K562 (cell line): ENCODE results near the gene PMP22. TPM values are rescaled to one million over a fixed set of nuclear protein-coding genes. Genes with fewer than 3 reads are reported as not detected.

Source experiments
- ATAC-seq: fragments of 200-7000 bp; cut with Tn5 transposase; 3 replicates; pipeline ENCODE4 v1.9.1; 2020; ENCODE audit warnings: moderate library complexity
- BruUV-seq: library from RNA; stranded (reverse); fragments of 400-500 nt; replicated peaks from 2 replicates; lab custom pipeline; 2021; lab: Mats Ljungman, UMichigan
- CTCF ChIA-PET: fragments of 300-600 bp; formaldehyde crosslinking; extraction: SDS; loops from one replicate; lab custom pipeline; 2021; ENCODE audit warnings: low intra/inter-chr PET ratio; lab: Yijun Ruan, JAX
- POLR2A ChIA-PET: fragments of 300-600, 350-650 bp; sonication (Branson Sonifier 250); formaldehyde crosslinking; extraction: SDS; loops from one replicate; lab custom pipeline; 2021; ENCODE audit warnings: antibody characterized with exemption, inconsistent platforms; lab: Yijun Ruan, JAX
- DNase-seq, 4 experiments: peaks; one replicate each; pipeline versions ENCODE4 v3.0.0 to v3.0.0-alpha.2; 2011 to 2018; ENCODE audit warnings: low spot score in 3 of 4, mixed read lengths in 3 of 4; ENCODE audit errors: extremely low read depth in 1 of 4
- FAIRE-seq: peaks from 2 replicates; lab custom pipeline; 2011; peaks lifted over from hg19 to GRCh38; lab: Jason Lieb, UNC
- H2AFZ ChIP-seq: 2 replicates; pipeline ENCODE4 v1.6.0; 2011; ENCODE audit warnings: low read depth, low read length, control low read depth, inconsistent platforms
- H3K27ac ChIP-seq: fragments of 200-600 bp; 3 replicates; pipeline ENCODE4 v1.8.0; 2011; ENCODE audit warnings: low read depth, mild to moderate bottlenecking, control low read depth, inconsistent platforms, low read length, moderate library complexity, mixed read lengths; ENCODE audit errors: extremely low read depth
- H3K27me3 ChIP-seq, 2 experiments: fragments of 300-600 bp in 1 of 2; 2 replicates in 1 of 2; 3 replicates in 1 of 2; pipeline versions ENCODE4 v1.6.0 to v1.8.0; 2011; ENCODE audit warnings: inconsistent platforms in 2 of 2, low read length in 2 of 2, mild to moderate bottlenecking in 1 of 2, mixed read lengths in 1 of 2, moderate library complexity in 1 of 2; ENCODE audit not compliant: control insufficient read depth in 2 of 2, insufficient read depth in 2 of 2
- H3K36me3 ChIP-seq: fragments of 300-600 bp; 3 replicates; pipeline ENCODE4 v1.8.0; 2011; ENCODE audit warnings: mild to moderate bottlenecking, low read length, inconsistent platforms; ENCODE audit not compliant: control insufficient read depth, insufficient read depth
- H3K4me1 ChIP-seq, 2 experiments: fragments of 200-600 bp in 1 of 2; replicated peaks in 1 of 2; 2 replicates in 1 of 2; 3 replicates in 1 of 2; pipeline versions ENCODE4 v1.5.1 to v1.8.0; 2011; ENCODE audit warnings: inconsistent platforms in 2 of 2, low read length in 2 of 2, mild to moderate bottlenecking in 1 of 2, mixed read lengths in 1 of 2, moderate library complexity in 1 of 2; ENCODE audit not compliant: control insufficient read depth in 2 of 2, insufficient read depth in 2 of 2
- H3K4me2 ChIP-seq: 2 replicates; pipeline ENCODE4 v1.6.1; 2011; ENCODE audit warnings: low read length, control low read depth, inconsistent platforms, mixed read lengths; ENCODE audit not compliant: insufficient read depth
- H3K4me3 ChIP-seq: fragments of 200-600 bp; sonication (generic), shearing (Covaris generic); 2 replicates; pipeline ENCODE4 v1.5.1; 2016; ENCODE audit warnings: control low read depth, inconsistent platforms
- H3K79me2 ChIP-seq: fragments of 200-600 bp; 3 replicates; pipeline ENCODE4 v1.8.0; 2011; ENCODE audit warnings: low read length, inconsistent platforms; ENCODE audit not compliant: control insufficient read depth, insufficient read depth
- H3K9ac ChIP-seq, 2 experiments: 2 replicates each; pipeline versions ENCODE4 v1.6.0 to v1.6.1; 2011; ENCODE audit warnings: low read depth in 2 of 2, low read length in 2 of 2, control low read depth in 1 of 2, inconsistent platforms in 1 of 2, mild to moderate bottlenecking in 1 of 2, mixed read lengths in 1 of 2; ENCODE audit not compliant: insufficient read depth in 1 of 2
- H3K9me1 ChIP-seq: one replicate; pipeline ENCODE4 v1.6.0; 2011; ENCODE audit warnings: inconsistent platforms, mild to moderate bottlenecking, low read length, moderate library complexity; ENCODE audit not compliant: control insufficient read depth, insufficient read depth
- H3K9me3 ChIP-seq: replicated peaks from 2 replicates; pipeline ENCODE4 v1.5.1; 2011; ENCODE audit warnings: low read depth, low read length, inconsistent platforms; ENCODE audit not compliant: control insufficient read depth, insufficient read depth
- H4K20me1 ChIP-seq: replicated peaks from 2 replicates; pipeline ENCODE4 v1.6.1; 2011; ENCODE audit warnings: low read length, inconsistent platforms, mixed read lengths; ENCODE audit not compliant: control insufficient read depth, insufficient read depth
- CC2D1A ChIP-seq: fragments of 450-650 bp; IDR thresholded peaks from 2 replicates; pipeline ENCODE4 v1.6.1; 2017; ENCODE audit warnings: mild to moderate bottlenecking
- CREB3L1 ChIP-seq: fragments of 450-650 bp; IDR thresholded peaks from 2 replicates; pipeline ENCODE4 v1.6.1; 2014; ENCODE audit warnings: low read depth, mild to moderate bottlenecking, moderate library complexity, borderline replicate concordance
- CREM ChIP-seq: IDR thresholded peaks from 2 replicates; pipeline ENCODE4 v1.6.1; 2014; ENCODE audit warnings: antibody characterized with exemption, low read depth
- EHMT2 ChIP-seq: fragments of 450-650 bp; IDR thresholded peaks from 2 replicates; pipeline ENCODE4 v1.6.1; 2018; ENCODE audit warnings: antibody characterized with exemption
- ESRRA ChIP-seq: fragments of 450-650 bp; IDR thresholded peaks from 2 replicates; pipeline ENCODE4 v1.6.1; 2014; ENCODE audit warnings: low read depth, mild to moderate bottlenecking, moderate library complexity, borderline replicate concordance
- FOXK2 ChIP-seq, 2 experiments: fragments of 450-650 bp; IDR thresholded peaks in 1 of 2; conservative IDR thresholded peaks in 1 of 2; 2 replicates each; pipeline ENCODE4 v1.6.1; 2016; ENCODE audit warnings: low read depth in 2 of 2, mild to moderate bottlenecking in 1 of 2
- FOXM1 ChIP-seq, 2 experiments: fragments of 450-650 bp in 1 of 2; sonication (generic) in 1 of 2; formaldehyde crosslinking in 1 of 2; IDR thresholded peaks; 2 replicates each; pipeline versions ENCODE4 v1.6.1 to v1.9.0; 2017 to 2022; ENCODE audit warnings: low read depth in 2 of 2, mild to moderate bottlenecking in 2 of 2, missing genetic modification reagents in 1 of 2, moderate library complexity in 1 of 2
- PATZ1 ChIP-seq: fragments of 250-450 bp; sonication (Bioruptor Pico); IDR thresholded peaks from 2 replicates; pipeline ENCODE4 v1.5.0; 2020; ENCODE audit warnings: mild to moderate bottlenecking, borderline replicate concordance
- PRPF4 ChIP-seq: fragments of 200-400 bp; formaldehyde crosslinking; IDR thresholded peaks from one replicate; pipeline ENCODE4 v1.6.1; 2017; ENCODE audit warnings: low read length, low read depth, mild to moderate bottlenecking; ENCODE audit not compliant: insufficient read depth, poor library complexity, severe bottlenecking
- RERE ChIP-seq: sonication (generic); formaldehyde crosslinking; IDR thresholded peaks from 2 replicates; pipeline ENCODE4 v1.8.0; 2023; ENCODE audit warnings: missing genetic modification reagents, mild to moderate bottlenecking, borderline replicate concordance
- WGBS: fragments of 100-300 bp; shearing (Covaris generic); methylation state at CpG from one replicate; pipeline ENCODE4 v1.1.6; 2016; ENCODE audit warnings: low coverage, mixed read lengths; ENCODE audit not compliant: insufficient coverage; ENCODE audit errors: missing lambda C conversion rate; 5-methylcytosine and 5-hydroxymethylcytosine counted together
- in situ Hi-C: fragments of 300-500 bp; cut with MboI; formaldehyde crosslinking; loops from 4 replicates; pipeline ENCODE4 v1.15.0; 2018; ENCODE audit warnings: inconsistent platforms, mixed read lengths
- intact Hi-C: fragments of 100-400 bp; cut with micrococcal nuclease; formaldehyde crosslinking; loops from 2 replicates; pipeline ENCODE4 v1.14.2; 2022
- polyA plus RNA-seq, 8 experiments: library from polyadenylated mRNA; depleted of rRNA in 4 of 8; stranded (reverse) in 5 of 8; unstranded in 3 of 8; fragments of >200 nt; fragmentation: Nextera tagmentation in 2 of 8; fragmentation: Illumina TruSeq in 1 of 8; extraction: Ambion mirVana in 2 of 8; extraction: Trizol in 1 of 8; gene quantifications; 2 replicates each; pipeline versions ENCODE4 v1.2.1 to v1.2.3, GENCODE V29; 2011 to 2014; ENCODE audit warnings: inconsistent platforms in 1 of 8, missing spikeins in 1 of 8
- total RNA-seq, 7 experiments: library from RNA; depleted of rRNA in 6 of 7; stranded (reverse); fragments of >200 nt in 6 of 7; fragmentation: Illumina TruSeq in 2 of 7; extraction: Trizol in 2 of 7; gene quantifications; 2 replicates each; pipeline versions ENCODE4 v1.2.1 to v1.2.3, GENCODE V29; 2011 to 2021; ENCODE audit warnings: low replicate concordance in 1 of 7

The PMP22 gene
- total and polyA plus RNA-seq, 9 of the 15 experiments (the other 6 are each of a cell fraction or from before 2014, with no cell fraction given), result 12.6 to 62.3 (median 25.8) TPM

- TF ChIP-seq RERE (CRISPR knock-in tag) (no peak), ESRRA (peak; percentile 16; the same call in 1 of the 2 replicates)
Measured at GRCh38 chr17:15278924-15279477, 13.9 kb upstream of the PMP22 start (continued).

- in situ Hi-C loops (no loop called here), intact Hi-C loops (no loop called here)
- ATAC-seq (no peak), FAIRE-seq (no peak), DNase-seq (no peak)
- Histone ChIP-seq H3K27me3 (no peaks in the 10 kb centered on the region), H3K9me1 (no peaks in the 10 kb centered on the region), H3K36me3 (no peaks in the 10 kb centered on the region), H3K4me1 (no peaks in the 10 kb centered on the region), H3K4me3 (no peak overlapping the region), H3K79me2 (no peaks in the 10 kb centered on the region), H3K9me3 (no peaks in the 10 kb centered on the region; the same call in 1 of the 2 replicates), H3K9ac (no peak overlapping the region), H3K4me2 (no peak overlapping the region), H4K20me1 (no peaks in the 10 kb centered on the region), H2AFZ (no peak overlapping the region), H3K27ac (no peak overlapping the region)
- WGBS, result 21% methylated on average over 5 of the region's 6 CpGs
- ChIA-PET POLR2A (no interaction called here), CTCF (no interaction called here)
- BruUV-seq, result no TSS peak
- TF ChIP-seq ESRRA (no peak), CREB3L1 (no peak), PRPF4 (no peak), FOXM1 (IDR thresholded peaks at IDR 0.05; ENCODE audit: low read depth) (no peak), FOXM1 (CRISPR knock-in tag; IDR thresholded peaks at IDR 0.05; ENCODE audit: low read depth) (no peak), CREM (no peak), EHMT2 (no peak), FOXK2 (conservative IDR thresholded peaks at IDR 0.05 in 1 of 2, IDR thresholded peaks at IDR 0.05 in 1 of 2; ENCODE audit: low read depth in 2 of 2) (no peak), PATZ1 (no peak), CC2D1A (no peak)
Measured at GRCh38 chr17:15278380-15278779, 13.3 kb upstream of the PMP22 start.
